GM12878 (cell line): ENCODE measurements around the gene UNC80. TPM values are rescaled to one million over a fixed set of nuclear protein-coding genes. Genes with fewer than 3 reads are reported as not detected.

ENCODE experiments used
- ATAC-seq: fragments of 200-7000 bp; cut with Tn5 transposase; 3 replicates; pipeline ENCODE4 v1.9.1; 2020; ENCODE audit warnings: mild to moderate bottlenecking, moderate library complexity
- BruUV-seq: library from RNA; stranded (reverse); fragments of 400-500 nt; replicated peaks from 2 replicates; lab custom pipeline; 2021; lab: Mats Ljungman, UMichigan
- CTCF ChIA-PET: fragments of 300-600 bp; sonication (Branson Sonifier 250); formaldehyde crosslinking; extraction: SDS; loops from one replicate; lab custom pipeline; 2021; ENCODE audit warnings: inconsistent platforms; lab: Yijun Ruan, JAX
- POLR2A ChIA-PET: fragments of 350-600 bp; formaldehyde crosslinking; extraction: SDS; loops from one replicate; lab custom pipeline; 2021; ENCODE audit warnings: inconsistent platforms; lab: Charles Lee
- RAD21 ChIA-PET: fragments of 300-600 bp; sonication (Branson Sonifier 250); formaldehyde crosslinking; loops from one replicate; lab custom pipeline; 2023; ENCODE audit warnings: antibody characterized with exemption; ENCODE audit not compliant: unreplicated experiment; lab: Charles Lee
- SMC1A ChIA-PET: fragments of 300-600 bp; sonication (Branson Sonifier 250); formaldehyde crosslinking; loops from one replicate; lab custom pipeline; 2023; ENCODE audit not compliant: unreplicated experiment, uncharacterized antibody; lab: Charles Lee
- DNase-seq: peaks from one replicate; pipeline ENCODE4 v3.0.0-alpha.2; 2011; ENCODE audit warnings: low read depth, low spot score
- FAIRE-seq: peaks from 3 replicates; lab custom pipeline; 2011; peaks lifted over from hg19 to GRCh38; lab: Jason Lieb, UNC
- H2AFZ ChIP-seq: 2 replicates; pipeline ENCODE4 v1.6.0; 2011; ENCODE audit warnings: low read depth, low read length, control low read depth; ENCODE audit not compliant: control insufficient read depth
- H3K27ac ChIP-seq: 2 replicates; pipeline ENCODE4 v1.5.1; 2011; ENCODE audit warnings: control low read depth; ENCODE audit not compliant: control insufficient read depth, insufficient read depth
- H3K27me3 ChIP-seq, 2 experiments: replicated peaks in 1 of 2; 2 replicates each; pipeline versions ENCODE4 v1.6.0 to v1.6.1; 2011; ENCODE audit warnings: low read length in 1 of 2; ENCODE audit not compliant: control insufficient read depth in 2 of 2, insufficient read depth in 2 of 2
- H3K36me3 ChIP-seq, 2 experiments: 2 replicates each; pipeline ENCODE4 v1.5.1; 2011; ENCODE audit warnings: low read length in 1 of 2; ENCODE audit not compliant: control insufficient read depth in 2 of 2, insufficient read depth in 2 of 2
- H3K4me1 ChIP-seq: 2 replicates; pipeline ENCODE4 v1.6.1; 2011; ENCODE audit warnings: mild to moderate bottlenecking, low read length, moderate library complexity, mixed read lengths; ENCODE audit not compliant: control insufficient read depth, insufficient read depth
- H3K4me2 ChIP-seq: 2 replicates; pipeline ENCODE4 v1.6.0; 2011; ENCODE audit warnings: control low read depth; ENCODE audit not compliant: control insufficient read depth, insufficient read depth
- H3K4me3 ChIP-seq: fragments of 200-600 bp; sonication (generic); 2 replicates; pipeline ENCODE4 v1.5.1; 2016
- H3K79me2 ChIP-seq: 2 replicates; pipeline ENCODE4 v1.6.0; 2011; ENCODE audit warnings: low read length; ENCODE audit not compliant: control insufficient read depth, insufficient read depth
- H3K9ac ChIP-seq: 2 replicates; pipeline ENCODE4 v1.8.0; 2011; ENCODE audit warnings: low read length, control low read depth, mixed read lengths; ENCODE audit not compliant: control insufficient read depth, insufficient read depth
- H3K9me3 ChIP-seq: replicated peaks from 3 replicates; pipeline ENCODE4 v1.5.1; 2011; ENCODE audit warnings: mild to moderate bottlenecking, low read length; ENCODE audit not compliant: control insufficient read depth, insufficient read depth
- H4K20me1 ChIP-seq: 2 replicates; pipeline ENCODE4 v1.6.0; 2011; ENCODE audit not compliant: control insufficient read depth, insufficient read depth
- CREB1 ChIP-seq: IDR thresholded peaks from 2 replicates; pipeline ENCODE4 v1.6.1; 2012; ENCODE audit warnings: low read depth, mild to moderate bottlenecking, inconsistent platforms
- E2F8 ChIP-seq: fragments of 450-650 bp; IDR thresholded peaks from 2 replicates; pipeline ENCODE4 v1.6.1; 2018; ENCODE audit warnings: mild to moderate bottlenecking, low read depth, moderate library complexity; ENCODE audit not compliant: partially characterized antibody
- PAX5 ChIP-seq: IDR thresholded peaks from 2 replicates; pipeline ENCODE4 v1.6.1; 2011; ENCODE audit warnings: low read depth, low read length, borderline replicate concordance
- PML ChIP-seq: IDR thresholded peaks from 2 replicates; pipeline ENCODE4 v1.6.1; 2012; ENCODE audit warnings: low read length, inconsistent platforms
- RB1 ChIP-seq: fragments of 450-650 bp; formaldehyde crosslinking; IDR thresholded peaks from 2 replicates; pipeline ENCODE4 v1.6.1; 2017; ENCODE audit warnings: mild to moderate bottlenecking, borderline replicate concordance
- STAT3 ChIP-seq: IDR thresholded peaks from 2 replicates; pipeline ENCODE4 v1.6.1; 2011; ENCODE audit warnings: low read depth, low read length, improper control_type of control experiment
- TAF1 ChIP-seq: IDR thresholded peaks from 2 replicates; pipeline ENCODE4 v1.6.1; 2011; ENCODE audit warnings: mild to moderate bottlenecking, low read depth, low read length, borderline replicate concordance
- TCF7 ChIP-seq: IDR thresholded peaks from 2 replicates; pipeline ENCODE4 v1.6.1; 2014; ENCODE audit warnings: antibody characterized with exemption, borderline replicate concordance
- ZBTB4 ChIP-seq: fragments of 450-650 bp; formaldehyde crosslinking; IDR thresholded peaks from 2 replicates; pipeline ENCODE4 v1.4.0; 2022; ENCODE audit warnings: mild to moderate bottlenecking, moderate library complexity
- ZNF217 ChIP-seq: fragments of 450-650 bp; IDR thresholded peaks from 2 replicates; pipeline ENCODE4 v1.6.1; 2017; ENCODE audit warnings: antibody characterized with exemption, mild to moderate bottlenecking
- WGBS: methylation state at CpG from one replicate; pipeline ENCODE4 v1.1.6; 2016; ENCODE audit warnings: low lambda C conversion rate; ENCODE audit not compliant: insufficient replicate concordance, insufficient coverage; ENCODE audit errors: missing lambda C conversion rate; 5-methylcytosine and 5-hydroxymethylcytosine counted together
- in situ Hi-C: fragments of 300-500 bp; cut with MboI; formaldehyde crosslinking; loops from 9 replicates; pipeline ENCODE4 v1.14.3; 2018; ENCODE audit warnings: mixed read lengths
- intact Hi-C: fragments of 100-400 bp; cut with micrococcal nuclease; formaldehyde crosslinking; loops from one replicate; pipeline ENCODE4 v1.14.2; 2022; ENCODE audit not compliant: unreplicated experiment
- polyA plus RNA-seq, 11 experiments: library from polyadenylated mRNA; depleted of rRNA in 4 of 11; unstranded in 6 of 11; stranded (reverse) in 5 of 11; fragments of >200 nt; fragmentation: Nextera tagmentation in 4 of 11; fragmentation: Illumina TruSeq in 1 of 11; extraction: Ambion mirVana in 4 of 11; extraction: Trizol in 1 of 11; gene quantifications; 1 replicate in 1 of 11; 2 replicates in 10 of 11; pipeline versions ENCODE4 v1.2.1 to v1.2.3, GENCODE V29; 2011 to 2016; ENCODE audit warnings: inconsistent platforms in 2 of 11, missing spikeins in 2 of 11, low read depth in 1 of 11
- total RNA-seq, 4 experiments: library from RNA; depleted of rRNA in 3 of 4; stranded (reverse); fragments of >200 nt in 3 of 4; fragmentation: Illumina TruSeq in 1 of 4; extraction: Trizol in 1 of 4; gene quantifications; 2 replicates each; pipeline versions ENCODE4 v1.2.1 to v1.2.3, GENCODE V29; 2013 to 2021
- TF ChIP-seq, protein P1 (sequence below): fragments of 450-650 bp; IDR thresholded peaks from 2 replicates; pipeline ENCODE4 v1.6.1; 2017; ENCODE audit warnings: mild to moderate bottlenecking, moderate library complexity
- TF ChIP-seq, protein P2 (sequence below): fragments of 450-650 bp; IDR thresholded peaks from 2 replicates; pipeline ENCODE4 v1.6.1; 2017; ENCODE audit warnings: borderline replicate concordance

The UNC80 gene
- total and polyA plus RNA-seq, 10 of the 15 experiments (the other 5 are each of a cell fraction or from before 2014, with no cell fraction given), result not detected

- POLR2A ChIA-PET, result no interaction called here
- SMC1A ChIA-PET, result interaction anchor here (1.0 kb wide), 1 partner anchor 19 kb away, joined by 3 read pairs; no protein-coding TSS in a partner anchor
- no peak for TF ChIP-seq ZNF217
- no peak for TF ChIP-seq STAT3
- TF ChIP-seq, protein P1, sequence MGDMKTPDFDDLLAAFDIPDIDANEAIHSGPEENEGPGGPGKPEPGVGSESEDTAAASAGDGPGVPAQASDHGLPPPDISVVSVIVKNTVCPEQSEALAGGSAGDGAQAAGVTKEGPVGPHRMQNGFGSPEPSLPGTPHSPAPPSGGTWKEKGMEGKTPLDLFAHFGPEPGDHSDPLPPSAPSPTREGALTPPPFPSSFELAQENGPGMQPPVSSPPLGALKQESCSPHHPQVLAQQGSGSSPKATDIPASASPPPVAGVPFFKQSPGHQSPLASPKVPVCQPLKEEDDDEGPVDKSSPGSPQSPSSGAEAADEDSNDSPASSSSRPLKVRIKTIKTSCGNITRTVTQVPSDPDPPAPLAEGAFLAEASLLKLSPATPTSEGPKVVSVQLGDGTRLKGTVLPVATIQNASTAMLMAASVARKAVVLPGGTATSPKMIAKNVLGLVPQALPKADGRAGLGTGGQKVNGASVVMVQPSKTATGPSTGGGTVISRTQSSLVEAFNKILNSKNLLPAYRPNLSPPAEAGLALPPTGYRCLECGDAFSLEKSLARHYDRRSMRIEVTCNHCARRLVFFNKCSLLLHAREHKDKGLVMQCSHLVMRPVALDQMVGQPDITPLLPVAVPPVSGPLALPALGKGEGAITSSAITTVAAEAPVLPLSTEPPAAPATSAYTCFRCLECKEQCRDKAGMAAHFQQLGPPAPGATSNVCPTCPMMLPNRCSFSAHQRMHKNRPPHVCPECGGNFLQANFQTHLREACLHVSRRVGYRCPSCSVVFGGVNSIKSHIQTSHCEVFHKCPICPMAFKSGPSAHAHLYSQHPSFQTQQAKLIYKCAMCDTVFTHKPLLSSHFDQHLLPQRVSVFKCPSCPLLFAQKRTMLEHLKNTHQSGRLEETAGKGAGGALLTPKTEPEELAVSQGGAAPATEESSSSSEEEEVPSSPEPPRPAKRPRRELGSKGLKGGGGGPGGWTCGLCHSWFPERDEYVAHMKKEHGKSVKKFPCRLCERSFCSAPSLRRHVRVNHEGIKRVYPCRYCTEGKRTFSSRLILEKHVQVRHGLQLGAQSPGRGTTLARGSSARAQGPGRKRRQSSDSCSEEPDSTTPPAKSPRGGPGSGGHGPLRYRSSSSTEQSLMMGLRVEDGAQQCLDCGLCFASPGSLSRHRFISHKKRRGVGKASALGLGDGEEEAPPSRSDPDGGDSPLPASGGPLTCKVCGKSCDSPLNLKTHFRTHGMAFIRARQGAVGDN, result no peak
- TF ChIP-seq TCF7, result no peak
- TF ChIP-seq PAX5, result no peak
- TF ChIP-seq, protein P2, sequence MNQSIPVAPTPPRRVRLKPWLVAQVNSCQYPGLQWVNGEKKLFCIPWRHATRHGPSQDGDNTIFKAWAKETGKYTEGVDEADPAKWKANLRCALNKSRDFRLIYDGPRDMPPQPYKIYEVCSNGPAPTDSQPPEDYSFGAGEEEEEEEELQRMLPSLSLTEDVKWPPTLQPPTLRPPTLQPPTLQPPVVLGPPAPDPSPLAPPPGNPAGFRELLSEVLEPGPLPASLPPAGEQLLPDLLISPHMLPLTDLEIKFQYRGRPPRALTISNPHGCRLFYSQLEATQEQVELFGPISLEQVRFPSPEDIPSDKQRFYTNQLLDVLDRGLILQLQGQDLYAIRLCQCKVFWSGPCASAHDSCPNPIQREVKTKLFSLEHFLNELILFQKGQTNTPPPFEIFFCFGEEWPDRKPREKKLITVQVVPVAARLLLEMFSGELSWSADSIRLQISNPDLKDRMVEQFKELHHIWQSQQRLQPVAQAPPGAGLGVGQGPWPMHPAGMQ, result no peak
- no peak for TF ChIP-seq TAF1
- TF ChIP-seq PML, result no peak
- no peak for TF ChIP-seq CREB1
- TF ChIP-seq ZBTB4, result no peak
- TF ChIP-seq RB1, result no peak
- TF ChIP-seq E2F8, result no peak
- no peaks in the 10 kb centered on the region for H3K9me3 ChIP-seq
- CTCF ChIA-PET, result no interaction called here
- H3K36me3 ChIP-seq, result no peaks in the 10 kb centered on the region
- H3K27me3 ChIP-seq, result no peaks in the 10 kb centered on the region
- H3K4me1 ChIP-seq, result no peaks in the 10 kb centered on the region
- H4K20me1 ChIP-seq, result no peaks in the 10 kb centered on the region
- no TSS peak for BruUV-seq
- no peak overlapping the region for H3K4me3 ChIP-seq
- intact Hi-C loops (no loop called here), in situ Hi-C loops (no loop called here)
- ATAC-seq (no peak), FAIRE-seq (no peak), DNase-seq (no peak)
- H3K4me2 ChIP-seq, result no peak overlapping the region
- RAD21 ChIA-PET, result no interaction called here
- WGBS, result 88% methylated on average over 2 of the region's 2 CpGs
- H3K9ac ChIP-seq, result no peak overlapping the region
- H3K79me2 ChIP-seq, result no peaks in the 10 kb centered on the region
- no peak overlapping the region for H3K27ac ChIP-seq
- no peak overlapping the region for H2AFZ ChIP-seq
These were observed 275.3 kb downstream of the UNC80 start for GRCh38 chr2:210046851-210047500.
